Esophagus muscularis mucosa (tissue), 4 donors: Measurements from ENCODE around the gene AGTR1. TPM values are rescaled to one million over a fixed set of nuclear protein-coding genes. Genes with fewer than 3 reads are reported as not detected.

Source experiments
- DNase-seq: peaks from one replicate; pipeline ENCODE4 v3.0.0-alpha.2; 2017; ENCODE audit errors: extremely low spot score
- H3K27ac ChIP-seq, 4 donors: fragments of 200-600 bp; sonication (generic); replicated peaks in 1 of 4; 1 replicate in 3 of 4; 2 replicates in 1 of 4; pipeline ENCODE4 v1.5.1; 2016 to 2019; ENCODE audit warnings: mild to moderate bottlenecking in 1 of 4
- H3K27me3 ChIP-seq, 4 donors: fragments of 200-600 bp; sonication (generic); one replicate each; pipeline versions ENCODE4 v1.5.1 to v1.6.0; 2016 to 2019
- H3K36me3 ChIP-seq, 4 donors: fragments of 200-600 bp; sonication (generic); one replicate each; pipeline ENCODE4 v1.5.1; 2016 to 2019
- H3K4me1 ChIP-seq, 4 donors: fragments of 200-600 bp; sonication (generic); one replicate each; pipeline ENCODE4 v1.5.1; 2016 to 2019
- H3K4me3 ChIP-seq, 4 donors: fragments of 200-600 bp; sonication (generic); 1 replicate in 2 of 4; 2 replicates in 2 of 4; pipeline ENCODE4 v1.5.1; 2016 to 2019; ENCODE audit warnings: mild to moderate bottlenecking in 4 of 4, moderate library complexity in 1 of 4
- H3K9me3 ChIP-seq, 4 donors: fragments of 200-600 bp; sonication (generic); 1 replicate in 3 of 4; 2 replicates in 1 of 4; pipeline ENCODE4 v1.5.1; 2016 to 2019
- CTCF ChIP-seq, 3 experiments: fragments of 200-600 bp in 2 of 3; fragments of 450-650 bp in 1 of 3; sonication (generic) in 2 of 3; IDR thresholded peaks; one replicate each; pipeline ENCODE4 v1.5.1; 2017 to 2019; ENCODE audit warnings: antibody characterized with exemption in 3 of 3, mild to moderate bottlenecking in 2 of 3, moderate library complexity in 1 of 3
- EP300 ChIP-seq: sonication (generic); formaldehyde crosslinking; IDR thresholded peaks from one replicate; pipeline ENCODE4 v1.6.1; 2017; ENCODE audit warnings: antibody characterized with exemption
- POLR2A ChIP-seq: fragments of 450-650 bp; IDR thresholded peaks from one replicate; pipeline ENCODE4 v1.6.1; 2017; ENCODE audit warnings: antibody characterized with exemption, moderate library complexity, mild to moderate bottlenecking, low read depth
- POLR2AphosphoS5 ChIP-seq, 2 donors: sonication (generic); formaldehyde crosslinking; IDR thresholded peaks; one replicate each; pipeline ENCODE4 v1.6.1; 2017; ENCODE audit warnings: antibody characterized with exemption in 2 of 2
- WGBS: methylation state at CpG from one replicate; pipeline ENCODE4 v1.1.5; 2018; 5-methylcytosine and 5-hydroxymethylcytosine counted together
- intact Hi-C: fragments of 100-400 bp; cut with DNase I; formaldehyde crosslinking; loops from one replicate; pipeline ENCODE4 v1.15.1; 2023
- total RNA-seq, 4 donors: library from RNA; depleted of rRNA; stranded (reverse); fragments of >200 nt; gene quantifications; one replicate each; pipeline versions ENCODE4 v1.1.0 to v1.2.1, GENCODE V29; 2016

The AGTR1 gene
- total RNA-seq, 4 donors from 2014 or later = 11.3 to 17.4 (median 14.4) TPM

- H3K27ac ChIP-seq = no peak overlapping the region
- no peaks in the 10 kb centered on the region for H3K36me3 ChIP-seq
- no peaks in the 10 kb centered on the region for H3K27me3 ChIP-seq
- intact Hi-C loops = no loop called here
- H3K4me3 ChIP-seq = no peak overlapping the region
- no peaks in the 10 kb centered on the region for H3K9me3 ChIP-seq
- WGBS = 90% methylated on average over 3 of the region's 3 CpGs
- DNase-seq = no peak
- TF ChIP-seq CTCF (IDR thresholded peaks at IDR 0.05) (no peak), POLR2A (no peak), EP300 (no peak), POLR2AphosphoS5 (IDR thresholded peaks at IDR 0.05) (no peak)
- no peaks in the 10 kb centered on the region for H3K4me1 ChIP-seq
Measured at GRCh38 chr3:148736086-148736485, 38.4 kb downstream of the AGTR1 start.

- Histone ChIP-seq H3K4me3 (no peak overlapping the region), H3K36me3 (no peaks in the 10 kb centered on the region), H3K27me3 (no peaks in the 10 kb centered on the region), H3K4me1 (no peaks in the 10 kb centered on the region), H3K27ac (no peak overlapping the region), H3K9me3 (no peaks in the 10 kb centered on the region)
- intact Hi-C loops = no loop called here
- DNase-seq = no peak
- no peak for TF ChIP-seq POLR2A
- WGBS = 76% methylated on average over 2 of the region's 2 CpGs
Measured at GRCh38 chr3:148737104-148737530, 39.4 kb downstream of the AGTR1 start.

- Histone ChIP-seq H3K36me3 (no peaks in the 10 kb centered on the region), H3K27ac (no peak overlapping the region), H3K9me3 (no peaks in the 10 kb centered on the region), H3K27me3 (no peaks in the 10 kb centered on the region), H3K4me1 (no peaks in the 10 kb centered on the region), H3K4me3 (no peak overlapping the region)
- WGBS = 80% methylated on average over 1 of the region's 1 CpG
- no peak for DNase-seq
- TF ChIP-seq POLR2AphosphoS5 (IDR thresholded peaks at IDR 0.05) (no peak), EP300 (no peak), CTCF (IDR thresholded peaks at IDR 0.05) (no peak), POLR2A (no peak)
- intact Hi-C loops = no loop called here
Measured at GRCh38 chr3:148739720-148740119, 42.0 kb downstream of the AGTR1 start.

- WGBS = 92% methylated on average over 2 of the region's 2 CpGs
- Histone ChIP-seq H3K9me3 (no peaks in the 10 kb centered on the region), H3K4me3 (no peak overlapping the region), H3K36me3 (no peaks in the 10 kb centered on the region), H3K4me1 (no peaks in the 10 kb centered on the region), H3K27ac (no peak overlapping the region), H3K27me3 (no peaks in the 10 kb centered on the region)
- TF ChIP-seq EP300 (no peak), POLR2A (no peak), POLR2AphosphoS5 (IDR thresholded peaks at IDR 0.05) (no peak), CTCF (IDR thresholded peaks at IDR 0.05) (no peak)
- DNase-seq = no peak
- intact Hi-C loops = no loop called here
Measured at GRCh38 chr3:148740291-148740690, 42.6 kb downstream of the AGTR1 start.

GRCh38 chr3:148741219-148741618 is 43.5 kb downstream of the AGTR1 start:
- H3K27ac ChIP-seq = no peak overlapping the region
- no peaks in the 10 kb centered on the region for H3K4me1 ChIP-seq
- TF ChIP-seq POLR2AphosphoS5 (IDR thresholded peaks at IDR 0.05) = no peak
- TF ChIP-seq CTCF (IDR thresholded peaks at IDR 0.05) = no peak
- no peak for TF ChIP-seq EP300
- TF ChIP-seq POLR2A = no peak
- H3K9me3 ChIP-seq = no peaks in the 10 kb centered on the region
- intact Hi-C loops = no loop called here
- H3K4me3 ChIP-seq = no peak overlapping the region
- H3K36me3 ChIP-seq = no peaks in the 10 kb centered on the region
- no peaks in the 10 kb centered on the region for H3K27me3 ChIP-seq
- DNase-seq = no peak
- 95% methylated on average over 10 of the region's 10 CpGs for WGBS
